ENCODE data around the gene TBC1D7.

DNA sequence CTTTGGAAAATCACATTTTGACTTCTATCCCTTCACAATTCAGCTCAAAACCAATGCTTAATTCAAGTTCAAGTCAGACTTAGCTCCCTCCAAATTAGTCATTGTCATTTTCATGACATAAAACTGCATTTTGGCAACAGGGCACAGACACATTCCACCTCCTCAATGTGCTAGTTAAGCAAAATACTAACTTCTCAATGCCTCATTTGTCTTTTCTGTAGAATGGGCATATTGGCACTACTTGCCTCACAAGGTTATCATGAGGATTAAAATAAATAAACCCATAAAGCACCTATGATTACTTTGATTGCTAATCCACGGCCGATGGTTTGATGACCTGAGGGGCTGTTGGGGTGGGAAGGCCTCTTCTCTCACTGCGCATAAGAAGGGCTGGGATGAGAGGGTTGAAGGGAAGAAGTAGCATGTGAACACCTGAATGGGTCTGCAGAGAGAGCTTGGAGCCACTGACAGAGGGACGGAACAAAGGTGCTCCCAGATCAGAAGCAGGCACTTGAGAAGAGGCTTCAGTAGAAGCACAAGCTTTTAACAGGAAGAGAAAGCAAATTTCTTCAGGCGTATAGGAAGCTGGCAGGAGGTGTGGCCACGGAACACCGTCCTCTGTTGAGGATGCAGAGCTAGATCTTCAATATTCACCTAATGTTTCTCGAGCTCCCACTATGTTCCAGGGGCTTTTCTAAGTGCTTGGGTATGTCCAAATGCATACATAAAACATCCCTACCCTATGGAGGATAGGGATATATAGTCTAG is 11.7 kb upstream of the TBC1D7 start:
- TF ChIP-seq, protein P1, sequence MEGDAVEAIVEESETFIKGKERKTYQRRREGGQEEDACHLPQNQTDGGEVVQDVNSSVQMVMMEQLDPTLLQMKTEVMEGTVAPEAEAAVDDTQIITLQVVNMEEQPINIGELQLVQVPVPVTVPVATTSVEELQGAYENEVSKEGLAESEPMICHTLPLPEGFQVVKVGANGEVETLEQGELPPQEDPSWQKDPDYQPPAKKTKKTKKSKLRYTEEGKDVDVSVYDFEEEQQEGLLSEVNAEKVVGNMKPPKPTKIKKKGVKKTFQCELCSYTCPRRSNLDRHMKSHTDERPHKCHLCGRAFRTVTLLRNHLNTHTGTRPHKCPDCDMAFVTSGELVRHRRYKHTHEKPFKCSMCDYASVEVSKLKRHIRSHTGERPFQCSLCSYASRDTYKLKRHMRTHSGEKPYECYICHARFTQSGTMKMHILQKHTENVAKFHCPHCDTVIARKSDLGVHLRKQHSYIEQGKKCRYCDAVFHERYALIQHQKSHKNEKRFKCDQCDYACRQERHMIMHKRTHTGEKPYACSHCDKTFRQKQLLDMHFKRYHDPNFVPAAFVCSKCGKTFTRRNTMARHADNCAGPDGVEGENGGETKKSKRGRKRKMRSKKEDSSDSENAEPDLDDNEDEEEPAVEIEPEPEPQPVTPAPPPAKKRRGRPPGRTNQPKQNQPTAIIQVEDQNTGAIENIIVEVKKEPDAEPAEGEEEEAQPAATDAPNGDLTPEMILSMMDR (IDR thresholded peaks at IDR 0.05), result no peak
- no peak for TF ChIP-seq POLR2AphosphoS5 (IDR thresholded peaks at IDR 0.05)

Data from esophagus muscularis mucosa (tissue), 3 donors.